Measurements from ENCODE around the gene PERCC1. TPM values are rescaled to one million over a fixed set of nuclear protein-coding genes. Genes with fewer than 3 reads are reported as not detected.

The PERCC1 gene
- total RNA-seq, 2 donors from 2014 or later = not detected

GRCh38 chr16:1427473-1428461 is 3.1 kb upstream of the PERCC1 start:
- H3K4me1 ChIP-seq (ENCODE audit: control insufficient read depth in 1 of 2, low read depth in 2 of 2) = no peaks in the 10 kb centered on the region
- no peaks in the 10 kb centered on the region for H3K9me3 ChIP-seq
- ATAC-seq (ENCODE audit: insufficient number of reproducible peaks, low FRiP score, low read depth) = no peak
- no peaks in the 10 kb centered on the region for H3K27me3 ChIP-seq (replicated peaks; ENCODE audit: insufficient read depth)
- DNase-seq (ENCODE audit: low spot score) = no peak
- no peak for TF ChIP-seq CTCF (IDR thresholded peaks at IDR 0.05)
- peak overlapping the region; percentile 7 for H3K4me3 ChIP-seq
- no peak overlapping the region for H3K27ac ChIP-seq
- H3K36me3 ChIP-seq = no peaks in the 10 kb centered on the region

- ATAC-seq (ENCODE audit: insufficient number of reproducible peaks, low FRiP score, low read depth) (no peak), DNase-seq (ENCODE audit: low spot score) (no peak)
- no peak overlapping the region for H3K27ac ChIP-seq
- no peaks in the 10 kb centered on the region for H3K27me3 ChIP-seq (replicated peaks; ENCODE audit: insufficient read depth)
- no peaks in the 10 kb centered on the region for H3K9me3 ChIP-seq
- no peaks in the 10 kb centered on the region for H3K4me1 ChIP-seq (ENCODE audit: control insufficient read depth in 1 of 2, low read depth in 2 of 2)
- H3K4me3 ChIP-seq = peak overlapping the region; percentile 7
- no peaks in the 10 kb centered on the region for H3K36me3 ChIP-seq
- TF ChIP-seq CTCF (IDR thresholded peaks at IDR 0.05) = no peak
These were observed 2.4 kb upstream of the PERCC1 start for GRCh38 chr16:1428511-1428910.

- H3K36me3 ChIP-seq = no peaks in the 10 kb centered on the region
- no peaks in the 10 kb centered on the region for H3K4me1 ChIP-seq (ENCODE audit: control insufficient read depth in 1 of 2, low read depth in 2 of 2)
- no peaks in the 10 kb centered on the region for H3K27me3 ChIP-seq (replicated peaks; ENCODE audit: insufficient read depth)
- DNase-seq (ENCODE audit: low spot score) (no peak), ATAC-seq (ENCODE audit: insufficient number of reproducible peaks, low FRiP score, low read depth) (no peak)
- no peak overlapping the region for H3K4me3 ChIP-seq
- TF ChIP-seq CTCF (IDR thresholded peaks at IDR 0.05) = no peak
- no peak overlapping the region for H3K27ac ChIP-seq
- no peaks in the 10 kb centered on the region for H3K9me3 ChIP-seq
These were observed 1.9 kb upstream of the PERCC1 start for GRCh38 chr16:1429012-1429411.

GRCh38 chr16:1429631-1430030 is 1.2 kb upstream of the PERCC1 start:
- Histone ChIP-seq H3K4me3 (no peak overlapping the region), H3K36me3 (no peaks in the 10 kb centered on the region), H3K27me3 (replicated peaks; ENCODE audit: insufficient read depth) (no peaks in the 10 kb centered on the region), H3K9me3 (no peaks in the 10 kb centered on the region), H3K27ac (no peak overlapping the region), H3K4me1 (ENCODE audit: control insufficient read depth in 1 of 2, low read depth in 2 of 2) (no peaks in the 10 kb centered on the region)
- no peak for TF ChIP-seq CTCF (IDR thresholded peaks at IDR 0.05)
- DNase-seq (ENCODE audit: low spot score) = no peak
- no peak for ATAC-seq (ENCODE audit: insufficient number of reproducible peaks, low FRiP score, low read depth)

- no peak for DNase-seq (ENCODE audit: low spot score)
- Histone ChIP-seq H3K27ac (no peak overlapping the region), H3K9me3 (no peaks in the 10 kb centered on the region), H3K27me3 (replicated peaks; ENCODE audit: insufficient read depth) (no peaks in the 10 kb centered on the region), H3K4me3 (no peak overlapping the region), H3K36me3 (no peaks in the 10 kb centered on the region), H3K4me1 (ENCODE audit: control insufficient read depth in 1 of 2, low read depth in 2 of 2) (no peaks in the 10 kb centered on the region)
- no peak for ATAC-seq (ENCODE audit: insufficient number of reproducible peaks, low FRiP score, low read depth)
- no peak for TF ChIP-seq CTCF (IDR thresholded peaks at IDR 0.05)
These were observed 592 bp upstream of the PERCC1 start for GRCh38 chr16:1430214-1430758.
